Upper lobe of right lung (tissue), 1 donor: ENCODE data around the gene NTNG1. TPM values are rescaled to one million over a fixed set of nuclear protein-coding genes. Genes with fewer than 3 reads are reported as not detected.

Source experiments
- ATAC-seq: fragments of 200-7000 bp; cut with Tn5 transposase; one replicate; pipeline ENCODE4 v1.9.1; 2020; ENCODE audit warnings: mild to moderate bottlenecking, moderate library complexity
- DNase-seq: peaks from one replicate; pipeline ENCODE4 v3.0.0-alpha.2; 2020
- H3K27ac ChIP-seq: fragments of 200-600 bp; one replicate; pipeline ENCODE4 v1.8.0; 2022
- H3K27me3 ChIP-seq: fragments of 200-600 bp; one replicate; pipeline ENCODE4 v1.8.0; 2022; ENCODE audit warnings: mild to moderate bottlenecking
- H3K36me3 ChIP-seq: fragments of 200-600 bp; one replicate; pipeline ENCODE4 v1.8.0; 2022
- H3K4me1 ChIP-seq: fragments of 200-600 bp; one replicate; pipeline ENCODE4 v1.8.0; 2022
- H3K4me3 ChIP-seq: fragments of 200-600 bp; one replicate; pipeline ENCODE4 v1.8.0; 2022; ENCODE audit warnings: mild to moderate bottlenecking
- H3K9me3 ChIP-seq: fragments of 200-600 bp; one replicate; pipeline ENCODE4 v1.8.0; 2022
- intact Hi-C: fragments of 100-400 bp; cut with DNase I; formaldehyde crosslinking; loops from one replicate; pipeline ENCODE4 v1.11.0; 2022
- total RNA-seq: library from RNA; stranded (reverse); fragmentation: NEBNext Ultra II Directional; extraction: Animal tissue kit (Norgen Biotek cat#: 25700); gene quantifications from one replicate; pipeline ENCODE4 v1.2.1, GENCODE V29; 2021
- TF ChIP-seq, protein P1 (sequence below): fragments of 200-600 bp; IDR thresholded peaks from one replicate; pipeline ENCODE4 v1.8.0; 2022; ENCODE audit warnings: antibody characterized with exemption
- donor health status: DM: no; HTN: yes; CAD: no; lungs with severe emphysema.

The NTNG1 gene
- total RNA-seq, 1 donor from 2014 or later: 12.6 TPM

- DNase-seq (no peak), ATAC-seq (no peak)
- intact Hi-C loops: no loop called here
- H3K36me3 ChIP-seq: no peaks in the 10 kb centered on the region
- H3K27me3 ChIP-seq: no peaks in the 10 kb centered on the region
- H3K4me1 ChIP-seq: no peaks in the 10 kb centered on the region
- TF ChIP-seq, protein P1, sequence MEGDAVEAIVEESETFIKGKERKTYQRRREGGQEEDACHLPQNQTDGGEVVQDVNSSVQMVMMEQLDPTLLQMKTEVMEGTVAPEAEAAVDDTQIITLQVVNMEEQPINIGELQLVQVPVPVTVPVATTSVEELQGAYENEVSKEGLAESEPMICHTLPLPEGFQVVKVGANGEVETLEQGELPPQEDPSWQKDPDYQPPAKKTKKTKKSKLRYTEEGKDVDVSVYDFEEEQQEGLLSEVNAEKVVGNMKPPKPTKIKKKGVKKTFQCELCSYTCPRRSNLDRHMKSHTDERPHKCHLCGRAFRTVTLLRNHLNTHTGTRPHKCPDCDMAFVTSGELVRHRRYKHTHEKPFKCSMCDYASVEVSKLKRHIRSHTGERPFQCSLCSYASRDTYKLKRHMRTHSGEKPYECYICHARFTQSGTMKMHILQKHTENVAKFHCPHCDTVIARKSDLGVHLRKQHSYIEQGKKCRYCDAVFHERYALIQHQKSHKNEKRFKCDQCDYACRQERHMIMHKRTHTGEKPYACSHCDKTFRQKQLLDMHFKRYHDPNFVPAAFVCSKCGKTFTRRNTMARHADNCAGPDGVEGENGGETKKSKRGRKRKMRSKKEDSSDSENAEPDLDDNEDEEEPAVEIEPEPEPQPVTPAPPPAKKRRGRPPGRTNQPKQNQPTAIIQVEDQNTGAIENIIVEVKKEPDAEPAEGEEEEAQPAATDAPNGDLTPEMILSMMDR: no peak
- H3K4me3 ChIP-seq: no peak overlapping the region
- H3K9me3 ChIP-seq: no peaks in the 10 kb centered on the region
- H3K27ac ChIP-seq: no peak overlapping the region
Measured at GRCh38 chr1:107352850-107353249, 212.0 kb downstream of the NTNG1 start.

GRCh38 chr1:107357376-107357775 is 216.5 kb downstream of the NTNG1 start:
- no peak overlapping the region for H3K4me3 ChIP-seq
- no peak overlapping the region for H3K27ac ChIP-seq
- intact Hi-C loops: no loop called here
- no peaks in the 10 kb centered on the region for H3K4me1 ChIP-seq
- no peak for DNase-seq
- H3K9me3 ChIP-seq: no peaks in the 10 kb centered on the region
- no peaks in the 10 kb centered on the region for H3K36me3 ChIP-seq
- TF ChIP-seq, protein P1: no peak
- ATAC-seq: no peak
- H3K27me3 ChIP-seq: no peaks in the 10 kb centered on the region

DNA sequence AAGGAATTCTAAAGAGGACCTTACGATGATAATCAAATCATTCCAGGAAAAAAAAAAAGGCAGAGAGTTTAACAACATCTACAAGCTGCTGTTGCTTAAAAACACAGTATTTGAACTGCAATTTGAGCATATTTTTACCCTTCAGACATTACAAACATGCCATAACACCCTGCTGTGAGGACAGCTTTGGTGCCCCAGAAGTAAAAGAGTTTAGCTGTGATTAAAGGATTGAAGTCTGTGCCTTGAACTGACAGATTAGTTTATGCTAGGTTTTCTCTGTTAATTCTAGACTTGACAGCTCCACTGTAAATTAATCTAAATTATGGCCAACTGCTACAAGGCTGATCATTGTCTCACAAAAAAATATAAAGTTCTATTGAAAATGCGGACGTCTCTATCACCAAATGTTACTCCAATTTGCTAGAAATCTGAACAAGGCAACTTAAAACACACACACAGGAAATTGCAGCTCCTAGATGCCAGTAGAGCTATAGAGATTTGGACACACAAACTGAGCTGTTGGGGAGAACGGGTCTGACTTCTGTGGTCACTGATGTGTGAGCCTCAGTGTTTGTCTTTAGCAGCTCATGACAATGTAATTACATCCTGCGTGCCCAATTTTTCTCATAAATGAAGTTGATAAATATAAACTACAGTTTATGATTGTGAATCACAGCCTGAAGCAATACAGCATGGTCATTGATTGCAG is 217.9 kb downstream of the NTNG1 start:
- Histone ChIP-seq H3K4me3 (no peak overlapping the region), H3K36me3 (no peaks in the 10 kb centered on the region), H3K27me3 (no peaks in the 10 kb centered on the region), H3K27ac (no peak overlapping the region), H3K4me1 (no peaks in the 10 kb centered on the region), H3K9me3 (no peaks in the 10 kb centered on the region)
- ATAC-seq (no peak), DNase-seq (no peak)
- intact Hi-C loops: no loop called here
- TF ChIP-seq, protein P1: no peak

DNA sequence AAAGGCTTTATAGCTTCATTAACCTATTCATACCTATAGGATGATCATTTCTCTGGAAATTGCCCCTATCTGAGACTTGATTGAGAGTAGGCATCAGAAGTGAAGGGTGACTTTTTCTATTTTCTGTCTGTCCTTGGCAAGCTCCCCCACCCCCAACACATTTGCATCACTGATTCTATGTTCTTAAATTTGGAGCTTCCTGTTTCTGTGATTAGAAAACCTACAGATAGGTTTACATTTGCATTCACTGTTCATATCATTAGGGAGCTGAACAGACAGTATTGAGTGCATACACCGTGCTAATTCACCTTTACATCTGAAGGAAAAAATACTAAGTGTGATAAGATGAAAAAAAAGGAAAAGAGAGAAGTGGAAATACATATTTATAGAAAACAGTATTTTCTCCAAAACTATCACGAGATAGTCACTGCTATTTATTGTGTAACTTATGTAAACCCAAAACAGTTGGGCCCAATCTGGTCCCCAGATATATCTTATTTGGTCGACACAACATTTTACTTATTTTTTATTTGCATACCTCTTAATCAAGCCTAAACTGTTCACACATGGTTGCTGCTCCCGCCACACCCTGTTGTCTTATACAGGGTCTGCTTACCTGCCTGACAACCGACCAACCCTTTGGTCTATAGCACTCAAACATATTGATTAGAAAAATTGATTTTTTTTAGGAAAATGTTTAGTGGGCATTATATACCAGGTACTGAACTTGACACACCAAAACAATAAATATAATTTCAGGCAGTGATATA is 218.8 kb downstream of the NTNG1 start:
- TF ChIP-seq, protein P1: no peak
- Histone ChIP-seq H3K27ac (no peak overlapping the region), H3K4me3 (no peak overlapping the region), H3K27me3 (no peaks in the 10 kb centered on the region), H3K36me3 (no peaks in the 10 kb centered on the region), H3K4me1 (no peaks in the 10 kb centered on the region), H3K9me3 (no peaks in the 10 kb centered on the region)
- ATAC-seq (no peak), DNase-seq (no peak)
- intact Hi-C loops: no loop called here

- intact Hi-C loops: no loop called here
- no peak for DNase-seq
- Histone ChIP-seq H3K27ac (no peak overlapping the region), H3K27me3 (no peaks in the 10 kb centered on the region), H3K9me3 (no peaks in the 10 kb centered on the region), H3K4me3 (no peak overlapping the region), H3K36me3 (no peaks in the 10 kb centered on the region), H3K4me1 (no peaks in the 10 kb centered on the region)
- TF ChIP-seq, protein P1: no peak
- no peak for ATAC-seq
Measured at GRCh38 chr1:107362468-107363140, 221.8 kb downstream of the NTNG1 start.
